WTC11 (cell line): Measurements from ENCODE around the gene PDZRN3.

Experiments
- CREB1 ChIP-seq: sonication (generic); formaldehyde crosslinking; IDR thresholded peaks from 2 replicates; pipeline ENCODE4 v1.8.0; 2023; ENCODE audit warnings: mild to moderate bottlenecking, missing genetic modification reagents
- ETV6 ChIP-seq: sonication (generic); formaldehyde crosslinking; IDR thresholded peaks from 2 replicates; pipeline ENCODE4 v1.8.1; 2022; ENCODE audit warnings: mild to moderate bottlenecking, missing genetic modification reagents
- SP1 ChIP-seq: sonication (generic); formaldehyde crosslinking; conservative IDR thresholded peaks from 2 replicates; pipeline ENCODE4 v1.8.1; 2022; ENCODE audit warnings: missing genetic modification reagents
- ZNF138 ChIP-seq: sonication (generic); formaldehyde crosslinking; conservative IDR thresholded peaks from 2 replicates; pipeline ENCODE4 v1.8.1; 2022; ENCODE audit warnings: mild to moderate bottlenecking, moderate library complexity, missing genetic modification reagents
- TF ChIP-seq, protein P1 (sequence below): fragments of 200-600 bp; IDR thresholded peaks from 2 replicates; pipeline ENCODE4 v1.8.0; 2022; ENCODE audit warnings: antibody characterized with exemption
- TF ChIP-seq, protein P2 (sequence below): sonication (generic); formaldehyde crosslinking; IDR thresholded peaks from 2 replicates; pipeline ENCODE4 v1.8.1; 2023; ENCODE audit warnings: mild to moderate bottlenecking, missing genetic modification reagents
- TF ChIP-seq, protein P3 (sequence below): sonication (generic); formaldehyde crosslinking; IDR thresholded peaks from 2 replicates; pipeline ENCODE4 v1.8.1; 2022; ENCODE audit warnings: low read depth, missing genetic modification reagents, borderline replicate concordance
- TF ChIP-seq, protein P4 (sequence below): sonication (generic); formaldehyde crosslinking; IDR thresholded peaks from 2 replicates; pipeline ENCODE4 v1.8.0; 2022; ENCODE audit warnings: mild to moderate bottlenecking, missing genetic modification reagents
- TF ChIP-seq, protein P5 (sequence below): fragments of 250-450 bp; sonication (Bioruptor Pico); IDR thresholded peaks from 2 replicates; pipeline ENCODE4 v1.9.0; 2021; ENCODE audit warnings: mild to moderate bottlenecking

DNA sequence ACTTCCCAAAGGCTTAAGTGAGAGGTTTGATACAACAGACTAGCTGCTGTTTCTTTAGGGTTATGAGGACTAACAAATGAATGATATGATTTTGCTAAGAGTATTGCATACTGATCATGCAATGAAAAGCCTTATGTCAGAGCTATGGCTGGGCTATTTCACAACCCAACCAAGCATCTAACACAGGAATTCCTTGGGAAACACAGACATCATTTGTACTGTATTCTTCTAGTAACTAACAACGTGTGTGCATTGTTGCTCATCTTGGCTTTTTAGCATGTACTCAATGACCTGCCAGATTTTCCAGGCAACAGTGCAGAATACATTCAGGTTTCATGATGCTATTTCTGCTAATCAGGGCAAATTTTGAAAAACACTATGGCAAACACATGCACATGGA is 19.3 kb downstream of the PDZRN3 start:
- TF ChIP-seq SP1 (CRISPR knock-in tag) (no peak), CREB1 (CRISPR knock-in tag) (no peak), ZNF138 (no peak), ETV6 (CRISPR knock-in tag) (no peak)
- TF ChIP-seq, protein P1, sequence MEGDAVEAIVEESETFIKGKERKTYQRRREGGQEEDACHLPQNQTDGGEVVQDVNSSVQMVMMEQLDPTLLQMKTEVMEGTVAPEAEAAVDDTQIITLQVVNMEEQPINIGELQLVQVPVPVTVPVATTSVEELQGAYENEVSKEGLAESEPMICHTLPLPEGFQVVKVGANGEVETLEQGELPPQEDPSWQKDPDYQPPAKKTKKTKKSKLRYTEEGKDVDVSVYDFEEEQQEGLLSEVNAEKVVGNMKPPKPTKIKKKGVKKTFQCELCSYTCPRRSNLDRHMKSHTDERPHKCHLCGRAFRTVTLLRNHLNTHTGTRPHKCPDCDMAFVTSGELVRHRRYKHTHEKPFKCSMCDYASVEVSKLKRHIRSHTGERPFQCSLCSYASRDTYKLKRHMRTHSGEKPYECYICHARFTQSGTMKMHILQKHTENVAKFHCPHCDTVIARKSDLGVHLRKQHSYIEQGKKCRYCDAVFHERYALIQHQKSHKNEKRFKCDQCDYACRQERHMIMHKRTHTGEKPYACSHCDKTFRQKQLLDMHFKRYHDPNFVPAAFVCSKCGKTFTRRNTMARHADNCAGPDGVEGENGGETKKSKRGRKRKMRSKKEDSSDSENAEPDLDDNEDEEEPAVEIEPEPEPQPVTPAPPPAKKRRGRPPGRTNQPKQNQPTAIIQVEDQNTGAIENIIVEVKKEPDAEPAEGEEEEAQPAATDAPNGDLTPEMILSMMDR, result no peak
- TF ChIP-seq, protein P2, sequence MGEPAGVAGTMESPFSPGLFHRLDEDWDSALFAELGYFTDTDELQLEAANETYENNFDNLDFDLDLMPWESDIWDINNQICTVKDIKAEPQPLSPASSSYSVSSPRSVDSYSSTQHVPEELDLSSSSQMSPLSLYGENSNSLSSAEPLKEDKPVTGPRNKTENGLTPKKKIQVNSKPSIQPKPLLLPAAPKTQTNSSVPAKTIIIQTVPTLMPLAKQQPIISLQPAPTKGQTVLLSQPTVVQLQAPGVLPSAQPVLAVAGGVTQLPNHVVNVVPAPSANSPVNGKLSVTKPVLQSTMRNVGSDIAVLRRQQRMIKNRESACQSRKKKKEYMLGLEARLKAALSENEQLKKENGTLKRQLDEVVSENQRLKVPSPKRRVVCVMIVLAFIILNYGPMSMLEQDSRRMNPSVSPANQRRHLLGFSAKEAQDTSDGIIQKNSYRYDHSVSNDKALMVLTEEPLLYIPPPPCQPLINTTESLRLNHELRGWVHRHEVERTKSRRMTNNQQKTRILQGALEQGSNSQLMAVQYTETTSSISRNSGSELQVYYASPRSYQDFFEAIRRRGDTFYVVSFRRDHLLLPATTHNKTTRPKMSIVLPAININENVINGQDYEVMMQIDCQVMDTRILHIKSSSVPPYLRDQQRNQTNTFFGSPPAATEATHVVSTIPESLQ (CRISPR knock-in tag), result no peak
- TF ChIP-seq, protein P3, sequence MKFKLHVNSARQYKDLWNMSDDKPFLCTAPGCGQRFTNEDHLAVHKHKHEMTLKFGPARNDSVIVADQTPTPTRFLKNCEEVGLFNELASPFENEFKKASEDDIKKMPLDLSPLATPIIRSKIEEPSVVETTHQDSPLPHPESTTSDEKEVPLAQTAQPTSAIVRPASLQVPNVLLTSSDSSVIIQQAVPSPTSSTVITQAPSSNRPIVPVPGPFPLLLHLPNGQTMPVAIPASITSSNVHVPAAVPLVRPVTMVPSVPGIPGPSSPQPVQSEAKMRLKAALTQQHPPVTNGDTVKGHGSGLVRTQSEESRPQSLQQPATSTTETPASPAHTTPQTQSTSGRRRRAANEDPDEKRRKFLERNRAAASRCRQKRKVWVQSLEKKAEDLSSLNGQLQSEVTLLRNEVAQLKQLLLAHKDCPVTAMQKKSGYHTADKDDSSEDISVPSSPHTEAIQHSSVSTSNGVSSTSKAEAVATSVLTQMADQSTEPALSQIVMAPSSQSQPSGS (CRISPR knock-in tag), result no peak
- TF ChIP-seq, protein P4, sequence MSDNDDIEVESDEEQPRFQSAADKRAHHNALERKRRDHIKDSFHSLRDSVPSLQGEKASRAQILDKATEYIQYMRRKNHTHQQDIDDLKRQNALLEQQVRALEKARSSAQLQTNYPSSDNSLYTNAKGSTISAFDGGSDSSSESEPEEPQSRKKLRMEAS (CRISPR knock-in tag), result no peak
- TF ChIP-seq, protein P5, sequence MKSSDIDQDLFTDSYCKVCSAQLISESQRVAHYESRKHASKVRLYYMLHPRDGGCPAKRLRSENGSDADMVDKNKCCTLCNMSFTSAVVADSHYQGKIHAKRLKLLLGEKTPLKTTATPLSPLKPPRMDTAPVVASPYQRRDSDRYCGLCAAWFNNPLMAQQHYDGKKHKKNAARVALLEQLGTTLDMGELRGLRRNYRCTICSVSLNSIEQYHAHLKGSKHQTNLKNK (CRISPR knock-in tag), result no peak
